Mesodermal cell (in vitro differentiated cells): ENCODE data around the gene RTCB.
"Not testable (repeated sequence)": the region's sequence is repeated elsewhere in the genome, so short reads cannot be mapped to it uniquely, and the experiment has no call there.

Source experiments
- H3K27ac ChIP-seq: 2 replicates; pipeline ENCODE4 v1.7.0; 2013; ENCODE audit warnings: mild to moderate bottlenecking, low read depth, low read length, moderate library complexity; ENCODE audit not compliant: severe bottlenecking
- H3K36me3 ChIP-seq: 2 replicates; pipeline ENCODE4 v1.7.1; 2013; ENCODE audit warnings: mild to moderate bottlenecking, low read length, moderate library complexity; ENCODE audit not compliant: control insufficient read depth, insufficient read depth
- H3K4me1 ChIP-seq: one replicate; pipeline ENCODE4 v1.7.1; 2013; ENCODE audit warnings: mild to moderate bottlenecking, low read length; ENCODE audit not compliant: insufficient read depth, control insufficient read depth, poor library complexity, severe bottlenecking
- H3K4me3 ChIP-seq: 2 replicates; pipeline ENCODE4 v1.7.0; 2013; ENCODE audit warnings: low read length, control low read depth, mild to moderate bottlenecking; ENCODE audit not compliant: insufficient read depth, poor library complexity, severe bottlenecking; ENCODE audit errors: extremely low read depth
- H3K9me3 ChIP-seq: 2 replicates; pipeline ENCODE4 v1.7.1; 2013; ENCODE audit warnings: mild to moderate bottlenecking, low read length, moderate library complexity; ENCODE audit not compliant: control insufficient read depth
- WGBS, 2 experiments: methylation state at CpG; one replicate each; pipeline ENCODE4 v1.1.5; 2013; ENCODE audit warnings: missing lambda C conversion rate in 2 of 2; ENCODE audit not compliant: insufficient coverage in 2 of 2; 5-methylcytosine and 5-hydroxymethylcytosine counted together

The RTCB gene

GRCh38 chr22:32357567-32357966 is 54.5 kb downstream of the RTCB start, which contains the start of gene RFPL3:
TSS of gene RFPL3 (plus strand) at chr22:32357867. CDS start at chr22:32358072, 205 bp downstream.
- H3K36me3 ChIP-seq, H3K4me1 ChIP-seq, H3K4me3 ChIP-seq, H3K27ac ChIP-seq, H3K9me3 ChIP-seq: not testable (repeated sequence)
- WGBS, 2 experiments = 64 to 78% methylated on average over 4 to 5 of the region's 9 CpGs

GRCh38 chr22:32355760-32356159 is 56.3 kb downstream of the RTCB start:
- Histone ChIP-seq H3K27ac (no peak overlapping the region), H3K9me3 (no peaks in the 10 kb centered on the region), H3K36me3 (no peaks in the 10 kb centered on the region), H3K4me1 (peaks cover 4% of the 10 kb centered on the region), H3K4me3 (no peak overlapping the region)
- WGBS, 2 experiments = 63 to 86% methylated on average over 2 to 3 of the region's 3 CpGs

GRCh38 chr22:32354360-32355351 is 57.4 kb downstream of the RTCB start:
- Histone ChIP-seq H3K9me3 (no peaks in the 10 kb centered on the region), H3K36me3 (no peaks in the 10 kb centered on the region), H3K4me1 (peaks cover 4% of the 10 kb centered on the region), H3K4me3 (peak overlapping the region; percentile 16), H3K27ac (peak overlapping the region; percentile 49)
- 91 to 93% methylated on average over 27 to 28 of the region's 30 CpGs for WGBS, 2 experiments

GRCh38 chr22:32353840-32354239 is 58.2 kb downstream of the RTCB start:
- no peak overlapping the region for H3K27ac ChIP-seq
- H3K4me1 ChIP-seq = peaks cover 4% of the 10 kb centered on the region
- no peaks in the 10 kb centered on the region for H3K36me3 ChIP-seq
- 96 to 100% methylated on average over 3 to 15 of the region's 19 CpGs for WGBS, 2 experiments
- H3K9me3 ChIP-seq = no peaks in the 10 kb centered on the region
- H3K4me3 ChIP-seq = no peak overlapping the region

GRCh38 chr22:32353292-32353691 is 58.8 kb downstream of the RTCB start:
- H3K4me1 ChIP-seq = peaks cover 4% of the 10 kb centered on the region
- WGBS, 2 experiments = 95 to 96% methylated on average over 25 to 27 of the region's 28 CpGs
- H3K27ac ChIP-seq = no peak overlapping the region
- no peaks in the 10 kb centered on the region for H3K36me3 ChIP-seq
- H3K9me3 ChIP-seq = no peaks in the 10 kb centered on the region
- no peak overlapping the region for H3K4me3 ChIP-seq

GRCh38 chr22:32352681-32353080 is 59.4 kb downstream of the RTCB start:
- 97 to 99% methylated on average over 12 to 13 of the region's 14 CpGs for WGBS, 2 experiments

GRCh38 chr22:32351875-32352274 is 60.2 kb downstream of the RTCB start:
- not testable (repeated sequence) for H3K36me3 ChIP-seq, H3K27ac ChIP-seq, H3K4me3 ChIP-seq, H3K9me3 ChIP-seq, H3K4me1 ChIP-seq
- no CpG with 5 or more reads among the region's 1 CpG for WGBS, 2 experiments

More at GRCh38 chr22:32352681-32353080, 59.4 kb downstream of the RTCB start:
- Histone ChIP-seq H3K4me1 (peaks cover 4% of the 10 kb centered on the region), H3K27ac (no peak overlapping the region), H3K36me3 (no peaks in the 10 kb centered on the region), H3K9me3 (no peaks in the 10 kb centered on the region), H3K4me3 (no peak overlapping the region)

GRCh38 chr22:32348031-32348611 is 63.9 kb downstream of the RTCB start:
- Histone ChIP-seq H3K9me3 (no peaks in the 10 kb centered on the region), H3K4me3 (no peak overlapping the region), H3K27ac (no peak overlapping the region), H3K36me3 (no peaks in the 10 kb centered on the region), H3K4me1 (no peaks in the 10 kb centered on the region)
- 100% methylated on average over 2 of the region's 6 CpGs for WGBS, 2 experiments

GRCh38 chr22:32343941-32344340 is 68.1 kb downstream of the RTCB start:
- WGBS, 2 experiments = 88 to 98% methylated on average over 4 of the region's 5 CpGs
- H3K36me3 ChIP-seq = no peaks in the 10 kb centered on the region
- H3K9me3 ChIP-seq = no peaks in the 10 kb centered on the region
- no peak overlapping the region for H3K27ac ChIP-seq
- H3K4me3 ChIP-seq = no peak overlapping the region
- H3K4me1 ChIP-seq = no peaks in the 10 kb centered on the region

- WGBS, 2 experiments = 71 to 80% methylated on average over 1 of the region's 2 CpGs
These were observed 69.1 kb downstream of the RTCB start for GRCh38 chr22:32342977-32343376.

More at GRCh38 chr22:32342977-32343376, 69.1 kb downstream of the RTCB start:
- Histone ChIP-seq H3K9me3 (no peaks in the 10 kb centered on the region), H3K4me1 (no peaks in the 10 kb centered on the region), H3K36me3 (no peaks in the 10 kb centered on the region), H3K27ac (no peak overlapping the region), H3K4me3 (no peak overlapping the region)
